HG03378 (cell line): ENCODE measurements around the gene NFATC1.

Experiments
- ATAC-seq: cut with Tn5 transposase; IDR thresholded peaks from one replicate; pipeline ENCODE4 v1.9.1; 2021; ENCODE audit warnings: mild to moderate bottlenecking, moderate library complexity; ENCODE audit not compliant: unreplicated experiment

NFATC1 gene

GRCh38 chr18:79453816-79454735, 58.3 kb downstream of the NFATC1 start:
- no peak for ATAC-seq

GRCh38 chr18:79455261-79455660, 59.5 kb downstream of the NFATC1 start:
- ATAC-seq: no peak

- ATAC-seq: no peak
These were observed 60.6 kb downstream of the NFATC1 start for GRCh38 chr18:79456105-79456980.

GRCh38 chr18:79457239-79457638, 61.5 kb downstream of the NFATC1 start:
- no peak for ATAC-seq

- ATAC-seq: no peak
These were observed 61.9 kb downstream of the NFATC1 start for GRCh38 chr18:79457652-79458051.

GRCh38 chr18:79458131-79458838, 62.6 kb downstream of the NFATC1 start:
- ATAC-seq: no peak

GRCh38 chr18:79458917-79459803, 63.4 kb downstream of the NFATC1 start:
- ATAC-seq: no peak

GRCh38 chr18:79459946-79460480, 64.3 kb downstream of the NFATC1 start:
- ATAC-seq: peak; percentile 23

GRCh38 chr18:79460481-79461300, 65.0 kb downstream of the NFATC1 start:
- peak; percentile 80 for ATAC-seq

GRCh38 chr18:79461627-79462026, 65.9 kb downstream of the NFATC1 start:
- no peak for ATAC-seq

GRCh38 chr18:79463424-79463960, 67.8 kb downstream of the NFATC1 start:
- no peak for ATAC-seq

- peak; percentile 51 for ATAC-seq
These were observed 69.8 kb downstream of the NFATC1 start for GRCh38 chr18:79465392-79465991.

- ATAC-seq: peak; percentile 45
These were observed 70.9 kb downstream of the NFATC1 start for GRCh38 chr18:79466591-79466990.

- ATAC-seq: no peak
These were observed 71.4 kb downstream of the NFATC1 start for GRCh38 chr18:79467126-79467525.

GRCh38 chr18:79468119-79468789, 72.5 kb downstream of the NFATC1 start:
- ATAC-seq: no peak

- no peak for ATAC-seq
These were observed 73.6 kb downstream of the NFATC1 start for GRCh38 chr18:79469309-79469708.

- ATAC-seq: no peak
These were observed 74.2 kb downstream of the NFATC1 start for GRCh38 chr18:79469751-79470505.
